GM12892 (cell line): Measurements from ENCODE around the gene TCERG1.

ENCODE experiments used
- POLR2A ChIP-seq: IDR thresholded peaks from 2 replicates; pipeline ENCODE4 v1.6.1; 2011; ENCODE audit warnings: low read depth, low read length, control low read depth
- POLR2AphosphoS5 ChIP-seq: IDR thresholded peaks from 2 replicates; pipeline ENCODE4 v1.6.1; 2011; ENCODE audit warnings: low read depth, low read length, control low read depth

GRCh38 chr5:146521403-146522106 lies 74.4 kb downstream of the TCERG1 start:
- TF ChIP-seq POLR2AphosphoS5 (no peak), POLR2A (no peak)
